Measurements from ENCODE around the gene MTERF4. TPM values are rescaled to one million over a fixed set of nuclear protein-coding genes. Genes with fewer than 3 reads are reported as not detected.

MTERF4 gene
- total RNA-seq, 6 donors from 2014 or later: 22.3 to 54.4 (median 25.4) TPM

DNA sequence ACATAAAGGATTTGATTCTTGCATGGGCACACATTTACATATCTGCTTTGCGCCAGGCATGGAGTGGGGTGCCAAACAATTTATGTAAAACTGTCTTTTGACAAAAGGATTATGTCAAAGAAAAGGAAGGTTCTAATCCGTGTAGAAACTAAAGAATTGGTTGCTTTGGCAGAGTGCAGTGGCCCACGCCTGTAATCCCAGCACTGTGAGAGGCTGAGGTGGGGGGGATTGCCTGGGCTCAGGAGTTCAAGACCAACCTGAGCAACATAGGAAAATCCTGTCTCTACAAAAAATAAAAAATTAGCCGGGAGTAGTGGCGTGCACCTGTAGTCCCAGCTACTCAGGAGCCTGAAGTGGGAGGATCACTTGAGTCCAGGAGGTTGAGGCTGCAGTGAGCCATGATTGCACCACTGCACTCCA, 1.1 kb upstream of the MTERF4 start:
- H3K27ac ChIP-seq: peak overlapping the region in 3 of 4 donors; percentile 88
- H3K27me3 ChIP-seq: no peaks in the 10 kb centered on the region
- TF ChIP-seq POLR2AphosphoS5 (IDR thresholded peaks at IDR 0.05) (no peak), POLR2A (IDR thresholded peaks at IDR 0.05) (no peak), EP300 (IDR thresholded peaks at IDR 0.05) (no peak)
- TF ChIP-seq, protein P1, sequence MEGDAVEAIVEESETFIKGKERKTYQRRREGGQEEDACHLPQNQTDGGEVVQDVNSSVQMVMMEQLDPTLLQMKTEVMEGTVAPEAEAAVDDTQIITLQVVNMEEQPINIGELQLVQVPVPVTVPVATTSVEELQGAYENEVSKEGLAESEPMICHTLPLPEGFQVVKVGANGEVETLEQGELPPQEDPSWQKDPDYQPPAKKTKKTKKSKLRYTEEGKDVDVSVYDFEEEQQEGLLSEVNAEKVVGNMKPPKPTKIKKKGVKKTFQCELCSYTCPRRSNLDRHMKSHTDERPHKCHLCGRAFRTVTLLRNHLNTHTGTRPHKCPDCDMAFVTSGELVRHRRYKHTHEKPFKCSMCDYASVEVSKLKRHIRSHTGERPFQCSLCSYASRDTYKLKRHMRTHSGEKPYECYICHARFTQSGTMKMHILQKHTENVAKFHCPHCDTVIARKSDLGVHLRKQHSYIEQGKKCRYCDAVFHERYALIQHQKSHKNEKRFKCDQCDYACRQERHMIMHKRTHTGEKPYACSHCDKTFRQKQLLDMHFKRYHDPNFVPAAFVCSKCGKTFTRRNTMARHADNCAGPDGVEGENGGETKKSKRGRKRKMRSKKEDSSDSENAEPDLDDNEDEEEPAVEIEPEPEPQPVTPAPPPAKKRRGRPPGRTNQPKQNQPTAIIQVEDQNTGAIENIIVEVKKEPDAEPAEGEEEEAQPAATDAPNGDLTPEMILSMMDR (IDR thresholded peaks at IDR 0.05): no peak
- H3K4me1 ChIP-seq: peaks cover 17 to 49% (median 23%) of the 10 kb centered on the region in 4 donors
- peak overlapping the region in 3 of 4 donors; percentile 84 to 98 (median 96) for H3K4me3 ChIP-seq
- DNase-seq (peak in 1 of 2 donors; percentile 56), ATAC-seq (ENCODE audit: low FRiP score in 2 of 2) (no peak)
- peaks cover 0 to 17% (median 8%) of the 10 kb centered on the region in 4 donors for H3K36me3 ChIP-seq
- 45 to 58% methylated on average over 5 of the region's 5 CpGs for WGBS, 2 donors
- no peaks in the 10 kb centered on the region for H3K9me3 ChIP-seq

DNA sequence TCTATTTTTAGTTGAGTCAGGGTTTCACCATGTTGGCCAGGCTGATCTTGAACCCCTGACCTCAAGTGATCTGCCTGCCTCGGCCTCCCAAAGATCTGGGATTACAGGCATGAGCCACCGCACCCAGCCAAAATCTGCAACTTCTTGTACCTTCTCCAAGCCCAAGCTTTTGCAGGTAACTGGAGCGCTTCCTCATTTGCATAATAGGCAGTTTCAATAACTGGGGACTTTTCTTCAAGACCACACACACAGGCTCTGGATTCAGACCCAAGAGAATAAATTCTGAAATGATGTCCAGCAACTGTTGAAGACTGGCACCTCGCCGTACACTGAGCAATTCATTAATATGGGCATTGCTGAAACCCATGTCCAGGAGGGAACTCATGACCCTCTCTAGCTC, 2.8 kb downstream of the MTERF4 start:
- TF ChIP-seq EP300 (IDR thresholded peaks at IDR 0.05) (no peak), POLR2AphosphoS5 (IDR thresholded peaks at IDR 0.05) (no peak), POLR2A (IDR thresholded peaks at IDR 0.05) (no peak)
- TF ChIP-seq, protein P1 (IDR thresholded peaks at IDR 0.05): no peak
- 90 to 91% methylated on average over 5 of the region's 5 CpGs for WGBS, 2 donors
- ATAC-seq (ENCODE audit: low FRiP score in 2 of 2): no peak
- H3K4me1 ChIP-seq: peaks cover 28 to 58% (median 37%) of the 10 kb centered on the region in 4 donors
- H3K27ac ChIP-seq: no peak overlapping the region
- H3K9me3 ChIP-seq: no peaks in the 10 kb centered on the region
- DNase-seq: no peak
- no peaks in the 10 kb centered on the region for H3K27me3 ChIP-seq
- H3K36me3 ChIP-seq: peaks cover 15 to 55% (median 40%) of the 10 kb centered on the region in 4 donors
- no peak overlapping the region for H3K4me3 ChIP-seq

DNA sequence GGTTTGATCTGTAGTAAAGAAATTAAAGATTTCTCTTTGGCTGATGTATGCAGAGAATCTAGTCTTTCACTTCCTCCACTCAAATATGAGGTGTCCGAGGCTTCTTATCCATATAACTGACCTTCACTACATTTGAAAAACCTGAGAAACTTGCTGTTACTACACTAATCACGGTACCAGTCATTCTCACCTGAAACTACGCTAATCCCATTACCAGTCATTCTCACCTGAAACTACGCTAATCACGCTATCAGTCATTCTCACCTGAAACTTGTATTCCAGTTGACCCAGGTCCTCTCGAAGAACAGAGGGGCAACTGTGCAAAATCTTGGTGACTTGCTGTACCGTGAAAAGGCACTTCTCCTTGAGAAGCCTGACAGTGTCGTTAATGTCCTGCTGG, 5.1 kb downstream of the MTERF4 start:
- Histone ChIP-seq H3K27ac (peak overlapping the region in 1 of 4 donors; percentile 72), H3K4me1 (peaks cover 28 to 50% (median 39%) of the 10 kb centered on the region in 4 donors), H3K27me3 (no peaks in the 10 kb centered on the region), H3K4me3 (no peak overlapping the region), H3K36me3 (peaks cover 15 to 78% (median 57%) of the 10 kb centered on the region in 4 donors), H3K9me3 (no peaks in the 10 kb centered on the region)
- DNase-seq: no peak
- TF ChIP-seq POLR2AphosphoS5 (IDR thresholded peaks at IDR 0.05): no peak
- TF ChIP-seq POLR2A (IDR thresholded peaks at IDR 0.05): no peak
- TF ChIP-seq, protein P1 (IDR thresholded peaks at IDR 0.05): no peak
- no peak for TF ChIP-seq EP300 (IDR thresholded peaks at IDR 0.05)
- no peak for ATAC-seq (ENCODE audit: low FRiP score in 2 of 2)
- 79 to 90% methylated on average over 8 of the region's 8 CpGs for WGBS, 2 donors

DNA sequence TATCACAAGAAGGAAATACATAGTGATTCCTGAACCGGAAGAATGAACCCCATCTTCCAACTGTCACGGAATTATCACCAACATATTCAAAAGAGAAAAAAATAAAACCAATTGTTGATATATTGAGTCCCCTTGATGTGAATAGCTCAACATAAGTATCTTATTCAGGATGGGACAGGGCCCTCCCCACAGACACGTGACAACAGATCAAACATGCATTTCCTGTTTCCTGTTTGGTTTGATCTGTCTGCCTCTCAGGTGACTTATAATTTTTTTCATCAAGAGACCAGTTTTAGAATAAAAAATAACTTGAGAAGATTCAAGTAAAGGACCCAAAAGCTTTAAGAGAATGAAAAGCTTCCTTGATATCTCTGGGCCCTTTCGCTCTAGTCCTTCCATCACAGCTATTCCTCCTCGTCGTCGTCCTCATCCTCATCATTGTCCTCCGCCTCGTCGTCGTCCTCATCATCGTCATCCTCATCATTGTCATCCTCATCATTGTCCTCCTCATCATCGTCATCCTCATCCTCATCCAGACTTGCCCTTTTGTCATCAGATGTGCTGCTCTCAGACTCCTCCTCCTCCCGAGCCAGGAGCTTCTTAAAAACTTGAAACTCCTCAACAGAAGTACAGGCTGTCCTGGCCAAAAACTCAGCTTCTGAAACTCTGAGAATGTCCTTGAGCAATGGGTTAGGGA, 6.3 kb downstream of the MTERF4 start:
- Histone ChIP-seq H3K27ac (peak overlapping the region in 1 of 4 donors; percentile 72), H3K36me3 (peaks cover 15 to 90% (median 66%) of the 10 kb centered on the region in 4 donors), H3K4me3 (no peak overlapping the region), H3K4me1 (peaks cover 18 to 42% (median 30%) of the 10 kb centered on the region in 4 donors), H3K9me3 (no peaks in the 10 kb centered on the region), H3K27me3 (no peaks in the 10 kb centered on the region)
- 77 to 82% methylated on average over 14 of the region's 14 CpGs for WGBS, 2 donors
- TF ChIP-seq POLR2AphosphoS5 (IDR thresholded peaks at IDR 0.05) (no peak), POLR2A (IDR thresholded peaks at IDR 0.05) (no peak), EP300 (IDR thresholded peaks at IDR 0.05) (no peak)
- TF ChIP-seq, protein P1 (IDR thresholded peaks at IDR 0.05): no peak
- ATAC-seq (ENCODE audit: low FRiP score in 2 of 2) (no peak), DNase-seq (no peak)
